Fibroblast of mammary gland (primary cell): Measurements from ENCODE around the gene POFUT2.

Experiments
- DNase-seq: peaks from one replicate; pipeline ENCODE4 v3.0.0-alpha.2; 2010; ENCODE audit warnings: low read depth
- H3K4me3 ChIP-seq: 2 replicates; pipeline ENCODE4 v1.5.1; 2011; ENCODE audit warnings: low read depth, mild to moderate bottlenecking, low read length, moderate library complexity; ENCODE audit not compliant: control insufficient read depth
- CTCF ChIP-seq: conservative IDR thresholded peaks from 2 replicates; pipeline ENCODE4 v1.5.1; 2011; ENCODE audit warnings: low read depth, low read length, inconsistent platforms; ENCODE audit not compliant: control insufficient read depth, insufficient read depth

The POFUT2 gene

GRCh38 chr21:45326169-45326851, 38.6 kb upstream of the POFUT2 start:
- H3K4me3 ChIP-seq: no peak overlapping the region
- DNase-seq: peak; percentile 68
- no peak for TF ChIP-seq CTCF

- TF ChIP-seq CTCF: no peak
- DNase-seq: no peak
- no peak overlapping the region for H3K4me3 ChIP-seq
Measured at GRCh38 chr21:45325206-45326168, 37.8 kb upstream of the POFUT2 start.

GRCh38 chr21:45324489-45325205, 37.0 kb upstream of the POFUT2 start:
- no peak overlapping the region for H3K4me3 ChIP-seq
- no peak for DNase-seq
- TF ChIP-seq CTCF: no peak

GRCh38 chr21:45323487-45324311, 36.0 kb upstream of the POFUT2 start:
- peak; percentile 74 for DNase-seq
- H3K4me3 ChIP-seq: no peak overlapping the region
- no peak for TF ChIP-seq CTCF

GRCh38 chr21:45322960-45323461, 35.3 kb upstream of the POFUT2 start:
- peak; percentile 70 for DNase-seq
- no peak for TF ChIP-seq CTCF
- no peak overlapping the region for H3K4me3 ChIP-seq
